Body of pancreas (tissue), 4 donors: Measurements from ENCODE around the gene C19orf85. TPM values are rescaled to one million over a fixed set of nuclear protein-coding genes. Genes with fewer than 3 reads are reported as not detected.

Source experiments
- ATAC-seq: fragments of 150-250 bp; one replicate; pipeline ENCODE4 v1.9.1; 2016
- DNase-seq, 4 donors: peaks; one replicate each; pipeline ENCODE4 v3.0.0-alpha.2; 2019
- H3K27ac ChIP-seq, 4 donors: fragments of 200-600 bp; sonication (generic); 1 replicate in 3 of 4; 2 replicates in 1 of 4; pipeline versions ENCODE4 v1.5.1 to v1.6.1; 2016 to 2019; ENCODE audit warnings: mild to moderate bottlenecking in 1 of 4, mixed read lengths in 1 of 4, moderate library complexity in 1 of 4
- H3K27me3 ChIP-seq, 2 donors: fragments of 200-600 bp; sonication (generic); one replicate each; pipeline ENCODE4 v1.6.0; 2016; ENCODE audit warnings: mild to moderate bottlenecking in 1 of 2
- H3K36me3 ChIP-seq, 2 donors: fragments of 200-600 bp; sonication (generic); replicated peaks in 1 of 2; 2 replicates each; pipeline ENCODE4 v1.5.1; 2016; ENCODE audit warnings: low read depth in 2 of 2; ENCODE audit not compliant: insufficient read depth in 1 of 2
- H3K4me1 ChIP-seq: fragments of 200-600 bp; sonication (generic); one replicate; pipeline ENCODE4 v1.6.0; 2016
- H3K4me3 ChIP-seq, 2 donors: fragments of 200-600 bp; sonication (generic); 1 replicate in 1 of 2; 2 replicates in 1 of 2; pipeline ENCODE4 v1.5.1; 2016 to 2019
- H3K9me3 ChIP-seq, 3 donors: fragments of 200-600 bp; sonication (generic); 1 replicate in 2 of 3; 2 replicates in 1 of 3; pipeline ENCODE4 v1.5.1; 2016
- CTCF ChIP-seq, 7 experiments: fragments of 450-650 bp in 4 of 7; fragments of 200-600 bp in 3 of 7; sonication (generic) in 3 of 7; IDR thresholded peaks; one replicate each; pipeline ENCODE4 v1.5.1; 2016 to 2019; ENCODE audit warnings: antibody characterized with exemption in 7 of 7
- POLR2A ChIP-seq, 3 donors: fragments of 450-650 bp; IDR thresholded peaks; one replicate each; pipeline ENCODE4 v1.6.1; 2016; ENCODE audit warnings: antibody characterized with exemption in 3 of 3, mild to moderate bottlenecking in 2 of 3
- WGBS, 2 donors: methylation state at CpG; one replicate each; pipeline ENCODE4 v1.1.5; 2017; 5-methylcytosine and 5-hydroxymethylcytosine counted together
- intact Hi-C: fragments of 100-400 bp; cut with DNase I; formaldehyde crosslinking; loops from one replicate; pipeline ENCODE4 v1.15.1; 2023
- total RNA-seq, 2 donors: library from RNA; depleted of rRNA; stranded (reverse); fragments of >200 nt; gene quantifications; one replicate each; pipeline ENCODE4 v1.1.0, GENCODE V29; 2016

C19orf85 gene
- total RNA-seq, 2 donors from 2014 or later, result not detected

GRCh38 chr19:55474269-55475265, 10.0 kb upstream of the C19orf85 start:
- Histone ChIP-seq H3K4me1 (peaks cover 34% of the 10 kb centered on the region), H3K4me3 (no peak overlapping the region), H3K9me3 (no peaks in the 10 kb centered on the region), H3K36me3 (no peaks in the 10 kb centered on the region), H3K27ac (no peak overlapping the region), H3K27me3 (no peaks in the 10 kb centered on the region)
- DNase-seq, result no peak
- intact Hi-C loops, result no loop called here
- no peak for TF ChIP-seq CTCF (IDR thresholded peaks at IDR 0.05)
- no peak for TF ChIP-seq POLR2A (IDR thresholded peaks at IDR 0.05)
- ATAC-seq, result no peak
- WGBS, 2 donors, result 83 to 86% methylated on average over 16 to 19 of the region's 19 CpGs

GRCh38 chr19:55473225-55474012, 8.9 kb upstream of the C19orf85 start:
- 71 to 73% methylated on average over 11 to 16 of the region's 16 CpGs for WGBS, 2 donors

GRCh38 chr19:55472463-55472862, 7.9 kb upstream of the C19orf85 start:
- Histone ChIP-seq H3K9me3 (no peaks in the 10 kb centered on the region), H3K27me3 (no peaks in the 10 kb centered on the region), H3K36me3 (no peaks in the 10 kb centered on the region), H3K4me1 (peaks cover 20% of the 10 kb centered on the region), H3K4me3 (no peak overlapping the region), H3K27ac (no peak overlapping the region)
- TF ChIP-seq POLR2A (IDR thresholded peaks at IDR 0.05) (no peak), CTCF (IDR thresholded peaks at IDR 0.05) (no peak)
- no peak for DNase-seq
- no peak for ATAC-seq
- WGBS, 2 donors, result 74 to 80% methylated on average over 1 to 7 of the region's 8 CpGs
- intact Hi-C loops, result no loop called here

More at GRCh38 chr19:55473225-55474012, 8.9 kb upstream of the C19orf85 start:
- ATAC-seq, result no peak
- no peaks in the 10 kb centered on the region for H3K9me3 ChIP-seq
- intact Hi-C loops, result no loop called here
- no peak overlapping the region for H3K27ac ChIP-seq
- no peaks in the 10 kb centered on the region for H3K27me3 ChIP-seq
- no peaks in the 10 kb centered on the region for H3K36me3 ChIP-seq
- H3K4me3 ChIP-seq, result no peak overlapping the region
- peaks cover 23% of the 10 kb centered on the region for H3K4me1 ChIP-seq
- TF ChIP-seq CTCF (IDR thresholded peaks at IDR 0.05) (no peak), POLR2A (IDR thresholded peaks at IDR 0.05) (no peak)
- no peak for DNase-seq

GRCh38 chr19:55471266-55471665, 6.7 kb upstream of the C19orf85 start:
- intact Hi-C loops, result no loop called here
- WGBS, 2 donors, result 76 to 79% methylated on average over 13 of the region's 13 CpGs
- Histone ChIP-seq H3K4me3 (no peak overlapping the region), H3K36me3 (no peaks in the 10 kb centered on the region), H3K9me3 (no peaks in the 10 kb centered on the region), H3K27me3 (no peaks in the 10 kb centered on the region), H3K27ac (no peak overlapping the region), H3K4me1 (peaks cover 17% of the 10 kb centered on the region)
- DNase-seq (no peak), ATAC-seq (no peak)
- TF ChIP-seq CTCF (IDR thresholded peaks at IDR 0.05), result no peak
- TF ChIP-seq POLR2A (IDR thresholded peaks at IDR 0.05), result no peak
